Fibroblast of lung (primary cell): ENCODE data around the gene GABPB1. TPM values are rescaled to one million over a fixed set of nuclear protein-coding genes. Genes with fewer than 3 reads are reported as not detected.

Experiments
- DNase-seq, 2 donors: peaks; one replicate each; pipeline versions ENCODE4 v3.0.0 to v3.0.0-alpha.2; 2010; ENCODE audit warnings: low read depth in 2 of 2
- H2AFZ ChIP-seq: 2 replicates; pipeline ENCODE4 v1.5.1; 2012; ENCODE audit warnings: low read length, control low read depth, inconsistent platforms
- H3K27ac ChIP-seq: 2 replicates; pipeline ENCODE4 v1.5.1; 2011; ENCODE audit warnings: low read length, control low read depth; ENCODE audit not compliant: insufficient read depth
- H3K27me3 ChIP-seq: 2 replicates; pipeline ENCODE4 v1.5.1; 2011; ENCODE audit warnings: mild to moderate bottlenecking, low read length; ENCODE audit not compliant: control insufficient read depth, insufficient read depth
- H3K36me3 ChIP-seq: 2 replicates; pipeline ENCODE4 v1.5.1; 2011; ENCODE audit warnings: low read length; ENCODE audit not compliant: control insufficient read depth, insufficient read depth
- H3K4me1 ChIP-seq: 2 replicates; pipeline ENCODE4 v1.5.1; 2011; ENCODE audit warnings: low read length; ENCODE audit not compliant: control insufficient read depth, insufficient read depth; ENCODE audit errors: extremely low read depth
- H3K4me2 ChIP-seq: 2 replicates; pipeline ENCODE4 v1.5.1; 2011; ENCODE audit warnings: low read length, control low read depth; ENCODE audit not compliant: insufficient read depth; ENCODE audit errors: extremely low read depth
- H3K4me3 ChIP-seq, 4 experiments: fragments of 200-600 bp in 1 of 4; sonication (generic) in 1 of 4; replicated peaks in 1 of 4; 2 replicates each; pipeline ENCODE4 v1.5.1; 2011 to 2016; ENCODE audit warnings: low read length in 4 of 4, low read depth in 3 of 4, mild to moderate bottlenecking in 3 of 4, control low read depth in 2 of 4, inconsistent platforms in 1 of 4, mixed read lengths in 1 of 4; ENCODE audit not compliant: insufficient read depth in 1 of 4; ENCODE audit errors: control extremely low read depth in 1 of 4
- H3K79me2 ChIP-seq: 2 replicates; pipeline ENCODE4 v1.5.1; 2012; ENCODE audit warnings: mild to moderate bottlenecking, low read length, inconsistent platforms; ENCODE audit not compliant: control insufficient read depth, insufficient read depth
- H3K9ac ChIP-seq: 2 replicates; pipeline ENCODE4 v1.5.1; 2011; ENCODE audit warnings: mild to moderate bottlenecking, low read length, control low read depth; ENCODE audit not compliant: insufficient read depth
- H3K9me3 ChIP-seq: 2 replicates; pipeline ENCODE4 v1.5.1; 2012; ENCODE audit warnings: low read depth, low read length; ENCODE audit not compliant: control insufficient read depth, insufficient read depth
- H4K20me1 ChIP-seq: 2 replicates; pipeline ENCODE4 v1.5.1; 2011; ENCODE audit warnings: low read length; ENCODE audit not compliant: control insufficient read depth, insufficient read depth; ENCODE audit errors: extremely low read depth
- CTCF ChIP-seq, 2 donors: IDR thresholded peaks in 1 of 2; conservative IDR thresholded peaks in 1 of 2; 1 replicate in 1 of 2; 2 replicates in 1 of 2; pipeline ENCODE4 v1.5.1; 2011 to 2012; ENCODE audit warnings: low read length in 2 of 2, control low read depth in 1 of 2, inconsistent platforms in 1 of 2, low read depth in 1 of 2, mild to moderate bottlenecking in 1 of 2
- EZH2 ChIP-seq: IDR thresholded peaks from 2 replicates; pipeline ENCODE4 v1.5.1; 2012; ENCODE audit warnings: low read length, control low read depth, mild to moderate bottlenecking; ENCODE audit errors: missing control alignments
- polyA plus RNA-seq, 2 donors: library from polyadenylated mRNA; depleted of rRNA in 1 of 2; stranded (reverse) in 1 of 2; unstranded in 1 of 2; fragments of >200 nt; gene quantifications; 2 replicates each; pipeline ENCODE4 v1.2.1, GENCODE V29; 2011 to 2012; ENCODE audit warnings: missing spikeins in 1 of 2
- total RNA-seq: library from RNA; depleted of rRNA; stranded (reverse); fragments of >200 nt; gene quantifications from 2 replicates; pipeline ENCODE4 v1.2.1, GENCODE V29; 2014

Gene GABPB1
- total and polyA plus RNA-seq, 2 donors (not counting 1 experiment from before 2014, with no cell fraction given), result 25.4 to 40.1 TPM

- TF ChIP-seq EZH2 (no peak), CTCF (conservative IDR thresholded peaks at IDR 0.05 in 1 of 2, IDR thresholded peaks at IDR 0.05 in 1 of 2; ENCODE audit: low read depth in 1 of 2, low read length in 2 of 2) (no peak)
- H3K4me3 ChIP-seq, result no peak overlapping the region
- no peaks in the 10 kb centered on the region for H3K79me2 ChIP-seq
- no peaks in the 10 kb centered on the region for H3K36me3 ChIP-seq
- no peaks in the 10 kb centered on the region for H3K9me3 ChIP-seq
- no peak overlapping the region for H3K9ac ChIP-seq
- H3K27me3 ChIP-seq, result peaks cover 8% of the 10 kb centered on the region
- H4K20me1 ChIP-seq, result no peaks in the 10 kb centered on the region
- peak; percentile 81 to 87 for DNase-seq
- H3K4me1 ChIP-seq, result peaks cover 2% of the 10 kb centered on the region
- H3K27ac ChIP-seq, result no peak overlapping the region
- no peak overlapping the region for H2AFZ ChIP-seq
- H3K4me2 ChIP-seq, result peak overlapping the region; percentile 3
Observed at GRCh38 chr15:50256188-50257041, 98.6 kb downstream of the GABPB1 start.

GRCh38 chr15:50252556-50252955, 102.4 kb downstream of the GABPB1 start:
- H3K4me1 ChIP-seq, result peaks cover 2% of the 10 kb centered on the region
- H4K20me1 ChIP-seq, result no peaks in the 10 kb centered on the region
- no peaks in the 10 kb centered on the region for H3K9me3 ChIP-seq
- no peak overlapping the region for H3K9ac ChIP-seq
- no peak overlapping the region for H2AFZ ChIP-seq
- no peak overlapping the region for H3K4me2 ChIP-seq
- TF ChIP-seq EZH2 (no peak), CTCF (conservative IDR thresholded peaks at IDR 0.05 in 1 of 2, IDR thresholded peaks at IDR 0.05 in 1 of 2; ENCODE audit: low read depth in 1 of 2, low read length in 2 of 2) (no peak)
- no peak overlapping the region for H3K27ac ChIP-seq
- no peak for DNase-seq
- peaks cover 10% of the 10 kb centered on the region for H3K27me3 ChIP-seq
- no peak overlapping the region for H3K4me3 ChIP-seq
- no peaks in the 10 kb centered on the region for H3K36me3 ChIP-seq
- H3K79me2 ChIP-seq, result no peaks in the 10 kb centered on the region

GRCh38 chr15:50251638-50252182, 103.3 kb downstream of the GABPB1 start:
- Histone ChIP-seq H2AFZ (no peak overlapping the region), H4K20me1 (no peaks in the 10 kb centered on the region), H3K4me3 (no peak overlapping the region), H3K79me2 (no peaks in the 10 kb centered on the region), H3K4me1 (no peaks in the 10 kb centered on the region), H3K9me3 (no peaks in the 10 kb centered on the region), H3K9ac (no peak overlapping the region), H3K27ac (no peak overlapping the region), H3K27me3 (peaks cover 10% of the 10 kb centered on the region), H3K36me3 (no peaks in the 10 kb centered on the region), H3K4me2 (no peak overlapping the region)
- TF ChIP-seq CTCF (conservative IDR thresholded peaks at IDR 0.05 in 1 of 2, IDR thresholded peaks at IDR 0.05 in 1 of 2; ENCODE audit: low read depth in 1 of 2, low read length in 2 of 2) (no peak), EZH2 (no peak)
- peak in 1 of 2 donors; percentile 23 for DNase-seq
